AG04449 (cell line): Measurements from ENCODE around the gene AHSG.

Experiments used
- CTCF ChIA-PET: fragments of 350-600 bp; formaldehyde crosslinking; extraction: SDS; loops from one replicate; lab custom pipeline; 2021; ENCODE audit warnings: antibody characterized with exemption; lab: Yijun Ruan, JAX
- POLR2A ChIA-PET: fragments of 400-600, 350-600 bp; formaldehyde crosslinking; extraction: SDS; loops from one replicate; lab custom pipeline; 2020; ENCODE audit warnings: antibody characterized with exemption, inconsistent platforms; lab: Yijun Ruan, JAX
- DNase-seq: peaks from one replicate; pipeline ENCODE4 v3.0.0-alpha.2; 2010; ENCODE audit warnings: low read depth, low spot score
- H3K4me3 ChIP-seq: 2 replicates; pipeline ENCODE4 v1.5.1; 2011; ENCODE audit warnings: low read depth, mild to moderate bottlenecking, control low read depth, low read length
- CTCF ChIP-seq: IDR thresholded peaks from one replicate; pipeline ENCODE4 v1.5.1; 2011; ENCODE audit warnings: mild to moderate bottlenecking, moderate library complexity, low read length, control low read depth, inconsistent platforms; ENCODE audit not compliant: insufficient read depth; ENCODE audit errors: missing control alignments

The AHSG gene

GRCh38 chr3:186616299-186616617 lies 3.4 kb downstream of the AHSG start:
- H3K4me3 ChIP-seq: no peak overlapping the region
- DNase-seq: no peak
- TF ChIP-seq CTCF: no peak
- POLR2A ChIA-PET: interaction anchor here (1.9 to 2.0 kb wide), 2 partner anchors 168 to 205 kb away, joined by 11 to 49 read pairs; partner anchors contain the start of gene EIF4A2
- CTCF ChIA-PET: interaction anchor here (0.7 to 8.8 kb wide), 35 partner anchors 8 to 1099 kb away, joined by 3 to 193 read pairs (median 6); partner anchors contain the start of genes DNAJB11, EIF4A2 and RFC4

GRCh38 chr3:186617036-186617946 lies 4.4 kb downstream of the AHSG start:
- DNase-seq: peak; percentile 93
- peak; percentile 99 for TF ChIP-seq CTCF
- POLR2A ChIA-PET: interaction anchor here (1.0 to 2.0 kb wide), 4 partner anchors 167 to 674 kb away, joined by 3 to 49 read pairs (median 8); partner anchors contain the start of gene EIF4A2
- CTCF ChIA-PET: interaction anchor here (0.7 to 8.8 kb wide), 56 partner anchors 7 to 1098 kb away, joined by 3 to 193 read pairs (median 4); partner anchors contain the start of genes DNAJB11, EIF4A2 and RFC4
- H3K4me3 ChIP-seq: peak overlapping the region; percentile 44

- DNase-seq: no peak
- CTCF ChIA-PET: interaction anchor here (0.7 to 8.8 kb wide), 18 partner anchors 6 to 675 kb away, joined by 3 to 193 read pairs (median 16); partner anchors contain the start of genes DNAJB11, EIF4A2 and RFC4
- POLR2A ChIA-PET: interaction anchor here (2.0 kb wide), 1 partner anchor 165 kb away, joined by 49 read pairs; the partner anchor contains the start of gene EIF4A2
- TF ChIP-seq CTCF: no peak
- no peak overlapping the region for H3K4me3 ChIP-seq
Measured at GRCh38 chr3:186618318-186618938, 5.6 kb downstream of the AHSG start.

- no peak for TF ChIP-seq CTCF
- POLR2A ChIA-PET: no interaction called here
- DNase-seq: no peak
- no peak overlapping the region for H3K4me3 ChIP-seq
- CTCF ChIA-PET: interaction anchor here (2.2 kb wide), 1 partner anchor 202 kb away, joined by 11 read pairs; no protein-coding TSS in a partner anchor
Measured at GRCh38 chr3:186619787-186620212, 6.9 kb downstream of the AHSG start.

- ChIA-PET CTCF (interaction anchor here (1.1 to 2.2 kb wide), 2 partner anchors 11 to 201 kb away, joined by 3 to 11 read pairs; no protein-coding TSS in a partner anchor), POLR2A (no interaction called here)
- TF ChIP-seq CTCF: no peak
- no peak for DNase-seq
- H3K4me3 ChIP-seq: no peak overlapping the region
Measured at GRCh38 chr3:186620213-186621092, 7.6 kb downstream of the AHSG start.
